Hepatocyte (in vitro differentiated cells): ENCODE data around the gene AGO3. TPM values are rescaled to one million over a fixed set of nuclear protein-coding genes. Genes with fewer than 3 reads are reported as not detected.

Experiments
- DNase-seq: peaks from one replicate; pipeline ENCODE4 v3.0.0-alpha.2; 2016; ENCODE audit warnings: low spot score
- H2AFZ ChIP-seq: fragments of 200-600 bp; sonication (generic); 2 replicates; pipeline ENCODE4 v1.6.0; 2016; ENCODE audit warnings: antibody characterized with exemption, mild to moderate bottlenecking
- H3K27ac ChIP-seq: fragments of 200-600 bp; sonication (generic); 2 replicates; pipeline ENCODE4 v1.5.1; 2016; ENCODE audit warnings: mild to moderate bottlenecking
- H3K27me3 ChIP-seq: fragments of 200-600 bp; sonication (generic); 2 replicates; pipeline ENCODE4 v1.6.1; 2016
- H3K36me3 ChIP-seq: fragments of 200-600 bp; sonication (generic); replicated peaks from 2 replicates; pipeline ENCODE4 v1.5.1; 2016; ENCODE audit warnings: low read depth; ENCODE audit not compliant: insufficient read depth
- H3K4me1 ChIP-seq: fragments of 200-600 bp; sonication (generic); 2 replicates; pipeline ENCODE4 v1.5.1; 2016; ENCODE audit warnings: mild to moderate bottlenecking, moderate library complexity; ENCODE audit not compliant: insufficient read depth
- H3K4me2 ChIP-seq: fragments of 200-600 bp; sonication (generic); 2 replicates; pipeline ENCODE4 v1.6.0; 2016
- H3K4me3 ChIP-seq: fragments of 200-600 bp; sonication (generic); 2 replicates; pipeline ENCODE4 v1.5.1; 2016; ENCODE audit warnings: mild to moderate bottlenecking
- H3K79me2 ChIP-seq: fragments of 200-600 bp; sonication (generic); 2 replicates; pipeline ENCODE4 v1.6.0; 2017; ENCODE audit warnings: mild to moderate bottlenecking
- H3K9me2 ChIP-seq: fragments of 200-600 bp; sonication (generic); replicated peaks from 2 replicates; pipeline ENCODE4 v1.6.0; 2017; ENCODE audit warnings: mild to moderate bottlenecking; ENCODE audit not compliant: insufficient read depth
- H3K9me3 ChIP-seq: fragments of 200-600 bp; sonication (generic); 2 replicates; pipeline ENCODE4 v1.5.1; 2016; ENCODE audit warnings: low read depth, mild to moderate bottlenecking
- H4K20me1 ChIP-seq: fragments of 200-600 bp; sonication (generic); 2 replicates; pipeline ENCODE4 v1.6.0; 2016; ENCODE audit warnings: mild to moderate bottlenecking; ENCODE audit not compliant: insufficient read depth, poor library complexity, severe bottlenecking
- EZH2 ChIP-seq: fragments of 200-600 bp; sonication (generic); IDR thresholded peaks from 2 replicates; pipeline ENCODE4 v1.6.1; 2016; ENCODE audit warnings: antibody characterized with exemption, mild to moderate bottlenecking, borderline replicate concordance
- EZH2phosphoT487 ChIP-seq: fragments of 200-600 bp; sonication (generic); IDR thresholded peaks from one replicate; pipeline ENCODE4 v1.6.1; 2018; ENCODE audit warnings: antibody characterized with exemption, mild to moderate bottlenecking, low read depth, moderate library complexity; ENCODE audit not compliant: unreplicated experiment, severe bottlenecking
- WGBS: methylation state at CpG from one replicate; pipeline ENCODE4 v1.1.6; 2016; ENCODE audit warnings: low lambda C conversion rate; ENCODE audit errors: missing lambda C conversion rate; 5-methylcytosine and 5-hydroxymethylcytosine counted together
- polyA plus RNA-seq: library from polyadenylated mRNA; unstranded; fragments of >200 nt; fragmentation: Nextera tagmentation; extraction: Ambion mirVana; gene quantifications from 2 replicates; pipeline ENCODE4 v1.2.1, GENCODE V29; 2016
- total RNA-seq: library from RNA; depleted of rRNA; stranded (reverse); fragments of >200 nt; gene quantifications from 2 replicates; pipeline ENCODE4 v1.2.3, GENCODE V29; 2014
- TF ChIP-seq, protein P1 (sequence below): fragments of 200-600 bp; sonication (generic); IDR thresholded peaks from 2 replicates; pipeline ENCODE4 v1.5.1; 2016; ENCODE audit warnings: antibody characterized with exemption, mild to moderate bottlenecking; ENCODE audit not compliant: poor library complexity

AGO3 gene
- total and polyA plus RNA-seq, 2 experiments from 2014 or later, result 16.9 to 24.4 TPM

DNA sequence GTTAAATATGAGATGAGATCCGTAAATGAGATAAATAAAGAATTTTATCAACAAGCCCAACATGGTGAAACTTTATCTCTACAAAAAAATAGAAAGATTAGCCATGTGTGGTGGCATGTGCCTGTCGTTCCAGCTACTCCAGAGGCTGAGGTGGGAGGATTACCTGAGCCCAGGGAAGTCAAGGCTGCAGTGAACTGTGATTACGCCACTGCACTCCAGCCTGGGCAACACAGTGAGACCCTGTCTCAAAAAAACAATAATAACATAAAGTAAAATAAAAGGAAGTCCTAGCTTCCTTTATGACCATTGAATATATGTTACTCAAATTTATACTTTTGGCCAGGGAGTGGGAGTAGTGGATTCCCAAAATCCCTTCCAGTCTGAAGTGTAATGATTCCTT, 104.2 kb downstream of the AGO3 start:
- Histone ChIP-seq H3K4me1 (no peaks in the 10 kb centered on the region), H2AFZ (no peak overlapping the region), H3K79me2 (no peaks in the 10 kb centered on the region), H4K20me1 (no peaks in the 10 kb centered on the region), H3K9me3 (no peaks in the 10 kb centered on the region), H3K36me3 (no peaks in the 10 kb centered on the region), H3K27me3 (no peaks in the 10 kb centered on the region), H3K9me2 (no peaks in the 10 kb centered on the region), H3K4me2 (no peak overlapping the region), H3K27ac (no peak overlapping the region), H3K4me3 (no peak overlapping the region)
- TF ChIP-seq EZH2phosphoT487 (no peak), EZH2 (no peak)
- TF ChIP-seq, protein P1, sequence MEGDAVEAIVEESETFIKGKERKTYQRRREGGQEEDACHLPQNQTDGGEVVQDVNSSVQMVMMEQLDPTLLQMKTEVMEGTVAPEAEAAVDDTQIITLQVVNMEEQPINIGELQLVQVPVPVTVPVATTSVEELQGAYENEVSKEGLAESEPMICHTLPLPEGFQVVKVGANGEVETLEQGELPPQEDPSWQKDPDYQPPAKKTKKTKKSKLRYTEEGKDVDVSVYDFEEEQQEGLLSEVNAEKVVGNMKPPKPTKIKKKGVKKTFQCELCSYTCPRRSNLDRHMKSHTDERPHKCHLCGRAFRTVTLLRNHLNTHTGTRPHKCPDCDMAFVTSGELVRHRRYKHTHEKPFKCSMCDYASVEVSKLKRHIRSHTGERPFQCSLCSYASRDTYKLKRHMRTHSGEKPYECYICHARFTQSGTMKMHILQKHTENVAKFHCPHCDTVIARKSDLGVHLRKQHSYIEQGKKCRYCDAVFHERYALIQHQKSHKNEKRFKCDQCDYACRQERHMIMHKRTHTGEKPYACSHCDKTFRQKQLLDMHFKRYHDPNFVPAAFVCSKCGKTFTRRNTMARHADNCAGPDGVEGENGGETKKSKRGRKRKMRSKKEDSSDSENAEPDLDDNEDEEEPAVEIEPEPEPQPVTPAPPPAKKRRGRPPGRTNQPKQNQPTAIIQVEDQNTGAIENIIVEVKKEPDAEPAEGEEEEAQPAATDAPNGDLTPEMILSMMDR, result no peak
- 86% methylated on average over 3 of the region's 3 CpGs for WGBS
- DNase-seq, result no peak

DNA sequence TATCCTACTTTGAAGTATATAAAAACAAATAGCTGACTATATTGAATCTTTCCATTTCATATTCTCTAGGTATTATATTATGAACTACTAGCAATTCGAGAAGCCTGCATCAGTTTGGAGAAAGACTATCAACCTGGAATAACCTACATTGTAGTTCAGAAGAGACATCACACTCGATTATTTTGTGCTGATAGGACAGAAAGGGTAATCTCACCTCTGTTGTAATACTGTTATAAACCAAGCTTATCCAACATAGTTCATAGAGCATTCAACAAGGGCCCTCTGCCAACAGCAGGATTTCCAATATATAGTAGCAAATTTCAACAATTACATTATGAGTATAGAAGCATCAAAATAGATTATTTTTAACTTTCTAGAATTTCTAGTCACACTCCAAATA, 109.3 kb downstream of the AGO3 start:
- H3K27ac ChIP-seq, result no peak overlapping the region

DNA sequence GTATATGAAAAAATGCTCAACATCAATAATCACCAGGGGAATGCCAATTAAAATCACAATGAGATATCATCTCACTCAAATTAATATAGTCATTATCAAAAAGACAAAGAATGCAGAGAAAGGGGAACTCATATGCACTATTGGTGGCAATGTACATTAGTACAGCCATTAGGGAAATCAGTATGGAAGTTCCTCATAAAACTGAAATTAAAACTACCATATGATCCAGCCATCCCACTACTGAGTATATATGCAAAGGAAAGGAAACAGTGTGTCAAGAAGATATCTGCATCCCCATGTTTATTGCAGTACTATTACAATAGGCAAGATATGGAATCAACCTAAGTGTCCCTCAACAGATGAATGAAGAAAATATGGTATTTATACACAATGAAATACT, 120.9 kb downstream of the AGO3 start:
- TF ChIP-seq, protein P1, result no peak
- no peak for TF ChIP-seq EZH2phosphoT487
- no peaks in the 10 kb centered on the region for H3K36me3 ChIP-seq
- no peak overlapping the region for H3K27ac ChIP-seq

More for the DNA sequence above, 109.3 kb downstream of the AGO3 start:
- WGBS, result 90% methylated on average over 2 of the region's 2 CpGs
- Histone ChIP-seq H3K9me3 (no peaks in the 10 kb centered on the region), H3K27me3 (no peaks in the 10 kb centered on the region), H3K9me2 (no peaks in the 10 kb centered on the region), H3K36me3 (no peaks in the 10 kb centered on the region), H3K4me2 (no peak overlapping the region), H3K4me3 (no peak overlapping the region), H3K79me2 (no peaks in the 10 kb centered on the region), H2AFZ (no peak overlapping the region), H3K4me1 (no peaks in the 10 kb centered on the region), H4K20me1 (no peaks in the 10 kb centered on the region)
- TF ChIP-seq EZH2, result no peak
- TF ChIP-seq, protein P1, result no peak
- no peak for DNase-seq

DNA sequence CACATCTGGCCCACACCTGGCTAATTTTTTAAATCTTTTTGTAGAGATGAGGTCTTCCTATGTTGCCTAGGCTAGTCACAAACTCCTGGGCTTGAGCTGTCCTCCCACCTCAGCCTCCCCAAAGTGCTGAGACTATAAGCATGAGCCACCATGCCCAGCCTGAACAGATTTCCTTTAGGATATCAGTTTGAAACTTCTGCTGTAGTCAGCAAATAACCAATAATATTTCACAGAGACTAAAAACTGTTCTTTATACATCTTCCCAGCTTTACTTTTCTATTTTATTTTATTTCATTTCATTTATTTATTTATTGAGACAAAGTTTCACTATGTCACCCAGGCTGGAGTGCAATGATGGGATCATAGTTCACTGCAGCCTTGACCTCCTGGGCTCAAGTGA, 123.1 kb downstream of the AGO3 start:
- Histone ChIP-seq H3K9me2 (no peaks in the 10 kb centered on the region), H2AFZ (no peak overlapping the region), H3K4me1 (no peaks in the 10 kb centered on the region), H4K20me1 (no peaks in the 10 kb centered on the region), H3K79me2 (no peaks in the 10 kb centered on the region), H3K4me2 (no peak overlapping the region), H3K27me3 (no peaks in the 10 kb centered on the region), H3K27ac (no peak overlapping the region), H3K9me3 (no peaks in the 10 kb centered on the region), H3K4me3 (no peak overlapping the region), H3K36me3 (no peaks in the 10 kb centered on the region)
- no peak for TF ChIP-seq EZH2phosphoT487
- no peak for TF ChIP-seq EZH2
- TF ChIP-seq, protein P1, result no peak
- DNase-seq, result no peak

More for the DNA sequence above, 120.9 kb downstream of the AGO3 start:
- Histone ChIP-seq H3K4me3 (no peak overlapping the region), H3K9me2 (no peaks in the 10 kb centered on the region), H3K27me3 (no peaks in the 10 kb centered on the region), H3K4me2 (no peak overlapping the region), H3K9me3 (no peaks in the 10 kb centered on the region), H3K79me2 (no peaks in the 10 kb centered on the region), H3K4me1 (no peaks in the 10 kb centered on the region), H4K20me1 (no peaks in the 10 kb centered on the region), H2AFZ (no peak overlapping the region)
- no peak for DNase-seq
